GM19240 (cell line): ENCODE measurements around the gene BAIAP3.
"Not testable (repeated sequence)": the region's sequence is repeated elsewhere in the genome, so short reads cannot be mapped to it uniquely, and the experiment has no call there.

Source experiments
- DNase-seq: peaks from one replicate; pipeline ENCODE4 v3.0.0; 2011; ENCODE audit warnings: low spot score; ENCODE audit not compliant: insufficient read length

Gene BAIAP3

DNA sequence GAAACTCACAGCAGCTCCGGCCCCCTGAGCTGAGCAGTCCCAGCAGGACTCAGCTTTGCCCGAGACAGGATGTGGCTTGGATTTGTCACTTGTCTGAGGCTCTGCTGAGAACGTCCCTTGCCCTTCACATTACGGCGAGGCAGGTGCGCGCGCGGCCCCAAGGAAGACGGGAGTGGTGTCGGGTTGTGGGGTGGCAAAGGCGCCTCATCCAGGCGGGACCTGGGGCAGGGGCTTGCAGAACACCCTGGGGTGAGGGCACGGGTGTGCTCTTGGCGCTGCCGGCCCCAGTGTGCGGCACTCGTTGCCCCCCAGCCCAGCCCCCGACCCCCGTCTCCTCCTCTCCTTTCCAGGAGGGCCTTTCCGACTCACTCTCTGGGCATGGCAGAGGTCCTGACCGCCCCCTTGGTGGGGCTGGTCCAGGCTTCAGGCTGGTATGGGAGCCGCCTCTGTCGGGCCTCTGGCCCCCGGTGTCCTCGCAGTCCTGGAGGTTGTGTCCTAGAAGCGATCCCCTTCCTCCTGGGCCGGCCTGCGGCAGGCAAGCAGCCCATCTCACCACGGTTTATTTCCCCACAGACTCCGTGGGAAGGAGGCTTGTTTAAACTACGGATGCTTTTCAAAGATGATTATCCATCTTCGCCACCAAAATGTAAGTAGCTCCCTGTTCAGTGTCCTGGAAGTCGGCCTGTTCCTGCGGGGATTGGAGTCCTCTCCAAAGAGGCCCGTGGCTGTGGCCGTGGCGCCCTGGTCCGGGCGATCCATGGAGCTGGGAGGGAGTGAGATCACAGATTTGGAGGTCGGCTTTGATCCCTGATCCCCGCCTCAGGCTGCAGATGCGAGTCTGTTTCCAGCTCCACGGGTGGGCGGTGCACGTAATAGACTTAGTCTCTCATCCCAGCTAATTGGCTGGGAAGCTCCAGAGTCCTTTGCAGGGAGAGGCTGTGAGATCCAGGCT lies 18.1 kb upstream of the BAIAP3 start:
- no peak for DNase-seq

- no peak for DNase-seq
These were observed 17.4 kb upstream of the BAIAP3 start for GRCh38 chr16:1316033-1316405.

DNA sequence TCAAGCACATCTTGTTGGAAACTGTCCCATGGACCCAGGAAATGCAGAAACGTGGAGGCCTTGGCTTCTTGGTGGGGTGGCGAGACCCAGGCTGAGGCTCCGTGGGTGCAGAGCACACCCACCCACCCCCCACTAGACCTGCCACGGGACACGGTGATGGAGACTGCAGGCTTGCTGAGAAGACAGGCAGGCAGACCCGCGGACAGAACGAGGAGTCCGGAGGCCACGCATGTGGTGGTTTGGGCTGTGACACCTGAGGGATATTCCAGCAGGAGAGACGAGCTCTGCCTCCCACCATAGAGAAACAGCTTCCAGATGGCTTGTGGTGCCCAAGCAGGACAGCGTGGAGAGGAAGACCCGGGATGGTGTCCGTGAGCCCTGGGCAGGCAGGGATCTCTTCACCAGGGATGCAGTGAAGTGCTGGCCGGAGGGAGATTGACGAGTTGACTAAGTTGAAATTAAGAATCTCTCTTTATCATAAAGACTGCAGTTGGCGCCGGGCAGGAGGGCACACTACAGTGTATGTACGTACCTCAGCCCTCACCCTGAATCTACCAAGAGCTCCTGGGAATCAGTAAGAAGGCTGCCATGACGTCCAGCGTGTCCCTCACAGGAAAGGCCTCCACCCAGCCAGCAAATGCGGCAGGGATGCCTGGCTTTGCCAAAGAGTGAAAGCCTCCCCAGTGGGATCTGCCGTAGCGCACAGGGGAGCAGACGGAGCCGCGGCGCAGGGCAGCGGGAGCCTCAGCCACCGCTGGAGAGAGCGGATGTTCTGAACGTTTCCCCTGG lies 15.8 kb upstream of the BAIAP3 start:
- DNase-seq = no peak

GRCh38 chr16:1318268-1318545 lies 15.2 kb upstream of the BAIAP3 start:
- DNase-seq = no peak

- no peak for DNase-seq
These were observed 14.4 kb upstream of the BAIAP3 start for GRCh38 chr16:1319041-1319440.

GRCh38 chr16:1320097-1320496 lies 13.3 kb upstream of the BAIAP3 start:
- DNase-seq = no peak

DNA sequence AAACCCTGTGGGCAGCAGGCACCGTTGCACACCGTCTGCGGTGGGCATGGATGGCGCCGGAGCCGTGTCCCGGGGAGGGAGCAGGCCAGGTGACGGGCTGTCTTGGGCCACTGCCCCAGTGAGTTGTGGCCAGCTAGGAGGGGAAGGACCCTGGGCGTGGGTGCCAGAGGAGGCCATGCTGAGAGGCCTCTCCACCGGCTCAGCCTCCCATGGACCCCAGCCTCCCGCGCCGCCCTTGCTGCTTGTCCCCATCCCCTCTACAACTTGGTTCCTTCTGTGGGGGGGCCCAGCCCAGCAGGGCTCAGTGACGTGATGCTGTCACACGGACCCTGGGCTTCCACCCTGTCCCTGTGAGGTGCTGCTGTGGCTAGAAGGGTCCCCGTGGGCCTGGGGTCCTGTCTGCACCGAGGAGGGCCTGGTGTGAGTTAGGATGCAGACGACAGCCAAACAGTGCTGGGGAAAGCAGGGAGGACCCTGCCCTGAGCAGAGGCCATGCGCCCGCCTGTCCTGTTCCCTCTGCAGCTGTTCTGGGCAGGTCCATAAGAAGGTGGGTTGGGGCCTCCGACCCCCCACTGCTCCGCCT lies 12.7 kb upstream of the BAIAP3 start:
- no peak for DNase-seq

DNA sequence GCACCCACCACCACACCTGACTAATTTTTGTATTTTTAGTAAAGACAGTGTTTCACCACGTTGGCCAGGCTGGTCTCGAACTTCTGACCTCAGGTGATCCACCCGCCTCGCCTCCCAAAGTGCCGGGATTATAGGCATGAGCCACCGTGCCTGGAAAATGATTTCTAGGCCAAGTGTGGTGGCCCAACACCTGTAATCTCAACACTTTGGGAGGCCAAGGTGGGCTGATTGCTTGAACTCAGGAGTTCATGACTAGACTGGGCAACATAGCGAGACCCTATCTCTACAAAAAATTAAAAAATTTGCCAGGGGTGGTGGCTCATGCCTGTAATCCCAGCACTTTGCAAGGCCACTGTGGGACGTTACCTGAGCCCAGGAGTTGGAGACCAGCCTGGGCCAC lies 11.0 kb upstream of the BAIAP3 start:
- DNase-seq = no peak

DNA sequence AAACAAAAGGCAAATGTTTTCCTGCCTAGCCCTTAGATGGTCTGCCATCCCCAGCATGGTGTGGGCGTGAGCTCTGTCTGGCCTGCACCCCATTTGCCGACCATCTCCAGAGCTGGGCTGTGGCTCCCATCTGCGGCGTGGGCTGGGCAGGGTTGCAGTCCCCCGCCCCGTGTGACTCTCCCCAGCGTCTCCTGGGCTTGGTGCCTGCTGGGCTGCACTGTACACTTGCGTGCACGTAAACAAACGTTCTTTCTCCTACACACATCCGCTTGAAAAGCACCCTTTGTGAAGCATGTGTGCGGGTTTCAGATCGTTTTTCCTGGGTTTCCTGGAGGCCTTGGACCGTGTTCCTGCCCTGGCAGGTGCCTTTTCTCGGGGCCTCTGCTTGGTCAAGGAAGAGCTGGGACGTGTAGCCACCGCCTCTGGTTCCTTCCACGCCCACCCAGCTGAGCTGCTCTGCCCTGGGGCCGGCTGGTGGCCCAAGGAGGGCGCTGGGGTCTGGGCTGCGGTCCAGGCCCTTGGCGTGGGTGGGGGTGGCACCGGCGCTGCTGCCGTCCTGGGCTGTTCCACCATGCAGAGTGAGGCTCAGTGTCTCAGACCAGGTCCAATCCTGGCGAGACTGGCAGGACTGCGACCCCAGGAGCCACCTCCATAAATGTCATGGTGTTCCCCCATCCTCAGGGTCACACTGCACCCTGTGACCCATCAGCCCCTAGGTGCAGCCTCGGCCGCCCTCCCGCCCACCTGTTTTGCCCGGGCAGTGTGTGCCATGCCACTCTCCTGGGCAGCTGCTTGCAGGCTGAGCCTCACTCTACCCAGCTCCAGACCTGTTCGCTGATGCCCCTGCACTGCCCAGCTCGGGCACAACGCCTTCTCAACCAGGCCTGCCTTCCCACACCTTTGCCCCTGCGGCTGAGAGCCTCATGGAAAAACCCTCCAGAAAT lies 9.9 kb upstream of the BAIAP3 start:
- DNase-seq = no peak

DNA sequence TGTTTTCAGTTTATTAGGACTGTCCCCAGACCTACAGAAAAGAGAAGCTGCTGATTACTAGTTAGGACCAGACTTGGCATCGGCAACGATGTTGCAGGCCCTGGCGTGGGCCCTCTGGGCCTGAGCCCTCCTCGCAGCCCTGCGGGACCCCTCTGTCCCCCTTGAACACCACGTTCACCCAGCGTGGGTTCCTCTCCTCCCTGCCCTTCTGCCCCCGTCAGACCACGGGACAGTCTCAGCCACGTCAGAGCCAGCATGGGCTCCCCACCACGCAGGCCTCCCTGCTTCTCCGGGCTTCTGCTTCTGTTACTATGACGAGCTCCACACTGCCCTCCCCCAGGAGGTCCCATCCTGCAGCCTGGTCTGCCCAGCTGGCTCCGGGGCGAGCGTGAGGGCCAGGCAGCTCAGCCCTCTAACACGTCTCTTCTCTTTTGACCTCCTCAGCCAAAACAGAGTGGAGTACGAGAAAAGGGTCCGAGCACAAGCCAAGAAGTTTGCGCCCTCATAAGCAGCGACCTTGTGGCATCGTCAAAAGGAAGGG lies 9.1 kb upstream of the BAIAP3 start:
- DNase-seq = no peak

GRCh38 chr16:1325261-1325660 lies 8.2 kb upstream of the BAIAP3 start:
- no peak for DNase-seq

DNA sequence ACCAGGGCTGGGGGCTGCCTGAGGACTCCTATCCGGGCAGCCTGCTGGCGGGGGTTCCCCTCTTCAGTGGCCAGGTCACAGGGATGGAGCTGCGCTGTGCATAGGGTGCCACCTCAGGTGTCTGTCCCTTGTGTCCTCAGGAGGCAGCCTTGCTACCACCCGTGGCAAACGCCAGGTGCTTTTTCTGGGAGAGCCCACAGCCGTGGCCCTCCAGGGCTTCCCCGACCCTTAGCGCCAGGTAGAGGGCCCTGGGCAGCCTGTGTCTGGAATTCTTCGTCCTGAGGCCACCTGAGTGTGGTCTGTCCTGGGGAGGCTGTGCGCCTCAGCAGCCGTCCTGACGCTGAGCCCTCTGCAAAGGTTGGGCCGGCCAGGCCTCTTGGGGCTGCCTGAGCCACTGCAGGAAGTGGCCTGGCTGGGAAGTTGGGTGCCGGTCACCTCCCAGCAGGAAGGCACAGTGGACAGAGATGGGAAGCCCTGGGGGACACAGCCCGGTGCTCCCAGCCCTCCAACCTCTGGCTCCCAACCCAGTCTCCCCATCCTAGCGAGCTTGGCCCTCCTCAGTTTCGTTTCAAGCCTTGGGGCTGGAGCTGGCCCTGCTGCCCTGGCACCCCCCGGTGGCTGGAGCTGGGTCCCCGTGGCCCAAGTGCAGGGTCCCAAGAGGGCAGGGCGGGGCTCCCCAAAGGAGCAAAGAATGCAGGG lies 7.6 kb upstream of the BAIAP3 start:
- DNase-seq = no peak

DNA sequence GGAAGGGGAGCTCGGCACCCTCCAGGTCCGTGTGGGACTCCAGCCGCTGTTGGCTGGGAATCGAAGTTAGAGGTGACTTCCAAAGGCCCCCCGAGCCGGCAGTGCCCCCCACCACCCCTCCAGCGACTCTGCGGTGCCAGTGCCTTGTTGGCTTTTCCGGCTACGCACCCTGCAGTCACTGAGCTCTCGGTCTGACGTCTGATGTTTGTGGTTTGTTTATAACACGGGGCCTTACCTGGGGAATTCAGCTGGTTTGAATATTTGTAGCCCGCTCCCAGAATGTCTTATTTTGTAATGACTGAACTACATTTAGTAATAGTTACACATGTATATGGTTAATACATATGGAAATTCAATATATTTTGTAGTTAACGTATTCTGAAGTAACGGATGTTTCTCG lies 7.1 kb upstream of the BAIAP3 start:
- DNase-seq = no peak

DNA sequence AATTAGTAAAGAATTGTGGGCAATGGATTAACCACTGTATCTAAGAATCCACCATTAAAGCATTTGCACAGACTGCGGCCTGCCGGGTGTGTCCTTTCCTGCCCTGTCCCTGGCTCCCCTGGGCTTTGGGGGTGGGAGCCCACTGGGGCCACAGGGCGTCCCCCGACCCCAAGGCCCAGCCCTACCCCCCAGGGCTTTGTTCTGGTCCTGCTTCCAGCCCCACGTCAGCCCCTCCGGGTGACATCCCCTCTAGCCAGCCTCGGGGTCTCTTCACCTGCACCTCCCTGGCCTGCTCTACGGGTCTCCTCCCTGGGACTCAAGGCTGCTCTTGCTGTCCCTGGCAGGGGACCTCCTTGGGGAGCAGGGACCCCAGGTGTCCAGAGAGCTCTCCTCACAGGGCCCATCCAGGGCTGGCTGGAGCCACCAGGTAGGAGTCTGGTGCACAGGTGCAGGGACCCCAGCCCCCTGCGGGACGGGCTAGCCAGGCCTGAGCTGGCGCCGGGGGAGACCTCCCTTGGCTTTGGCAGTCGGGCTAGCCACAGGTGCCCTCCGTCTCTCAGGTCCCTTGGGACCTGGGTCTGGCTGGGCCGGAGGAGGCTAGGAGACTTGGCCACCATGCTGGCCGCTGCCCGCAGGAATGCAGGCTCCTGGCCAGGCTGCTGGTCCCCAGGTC lies 6.4 kb upstream of the BAIAP3 start:
- DNase-seq = no peak

GRCh38 chr16:1327619-1327947 lies 5.9 kb upstream of the BAIAP3 start:
- DNase-seq = no peak

- not testable (repeated sequence) for DNase-seq
These were observed 5.3 kb upstream of the BAIAP3 start for GRCh38 chr16:1328136-1328535.

GRCh38 chr16:1328961-1329360 lies 4.5 kb upstream of the BAIAP3 start:
- DNase-seq = not testable (repeated sequence)

- DNase-seq = no peak
These were observed 3.1 kb upstream of the BAIAP3 start for GRCh38 chr16:1330260-1330914.

DNA sequence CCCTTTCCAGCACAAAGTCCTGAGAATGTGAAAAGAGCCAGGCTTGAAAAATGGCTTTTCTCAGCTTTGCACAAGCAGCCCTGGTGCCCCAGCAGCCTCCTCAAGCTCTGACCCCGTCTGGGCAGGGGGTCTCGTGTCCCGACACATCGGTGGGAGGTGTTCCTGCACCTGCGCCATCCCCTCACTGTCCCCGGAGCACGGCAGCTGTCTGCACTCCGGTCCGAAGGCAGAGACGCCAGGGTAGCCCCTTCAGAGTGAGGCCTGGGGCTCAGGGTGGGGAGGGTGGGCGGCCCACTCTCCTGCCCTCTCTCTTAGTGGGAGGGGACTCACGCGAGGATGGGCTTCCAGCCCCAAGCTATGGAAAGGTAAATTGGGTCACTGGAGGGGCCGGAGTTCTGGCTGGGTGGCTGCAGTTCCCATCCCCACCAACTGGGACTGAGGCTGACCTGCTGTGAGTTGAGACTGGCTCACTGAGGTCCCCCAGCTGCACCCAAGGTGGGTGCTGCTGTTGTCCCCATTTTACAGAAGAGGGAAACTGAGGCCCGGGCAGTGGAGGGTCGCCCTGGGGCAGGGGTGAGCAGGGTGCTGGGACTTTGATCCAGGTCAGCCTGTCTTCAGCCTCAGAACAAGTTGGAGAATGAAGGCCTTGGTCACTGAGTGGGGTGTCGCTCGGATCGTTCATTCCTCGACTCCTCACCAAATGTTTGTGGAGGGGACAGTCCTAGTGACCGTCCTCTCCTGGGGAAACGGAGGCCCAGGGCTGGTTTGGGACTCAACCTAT lies 2.3 kb upstream of the BAIAP3 start:
- no peak for DNase-seq
